Left hindlimb (tissue), 1 donor: Measurements from ENCODE around the gene UST.
"Not testable (repeated sequence)": the region's sequence is repeated elsewhere in the genome, so short reads cannot be mapped to it uniquely, and the experiment has no call there.

Experiments used
- DNase-seq: peaks from one replicate; pipeline ENCODE4 v3.0.0-alpha.2; 2018

The UST gene

DNA sequence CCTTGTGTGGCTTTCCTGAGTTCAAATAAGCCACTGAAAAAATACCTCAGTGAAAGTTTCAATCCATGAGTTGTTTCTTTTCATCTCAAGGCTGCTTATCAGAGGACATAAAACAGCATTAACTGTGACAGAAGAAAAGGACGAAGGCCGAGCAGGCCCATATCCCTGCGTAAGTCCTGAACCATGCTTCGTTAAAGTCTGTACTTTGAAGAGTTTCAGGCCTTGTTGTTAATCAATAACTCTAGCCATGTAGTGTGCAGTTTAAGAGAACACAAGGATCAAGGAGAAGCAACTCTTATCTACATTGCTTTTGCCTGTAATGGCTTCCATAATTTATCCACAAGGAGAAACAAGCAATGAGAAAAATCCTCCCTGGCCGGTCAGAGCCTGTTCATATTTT, 165.4 kb downstream of the UST start:
- no peak for DNase-seq

DNA sequence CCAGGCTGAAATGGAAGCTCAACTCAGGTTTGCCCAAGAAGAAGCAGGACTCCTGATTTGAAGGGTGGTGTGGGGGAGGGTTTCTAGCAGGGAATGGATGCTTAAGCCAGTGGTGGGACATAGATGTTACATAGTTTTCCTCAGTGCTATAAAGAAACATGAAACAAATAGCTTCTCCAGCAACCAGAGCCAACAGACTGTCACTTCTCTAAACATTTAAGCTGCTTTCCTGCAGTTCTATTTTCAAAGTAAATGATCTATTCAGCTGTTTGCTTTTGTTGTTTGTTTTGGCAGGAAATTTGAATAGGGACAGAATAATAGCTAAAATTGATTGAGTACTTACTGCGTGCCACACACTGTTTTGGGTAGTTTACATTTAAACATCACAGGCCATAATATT, 169.0 kb downstream of the UST start:
- DNase-seq = no peak

DNA sequence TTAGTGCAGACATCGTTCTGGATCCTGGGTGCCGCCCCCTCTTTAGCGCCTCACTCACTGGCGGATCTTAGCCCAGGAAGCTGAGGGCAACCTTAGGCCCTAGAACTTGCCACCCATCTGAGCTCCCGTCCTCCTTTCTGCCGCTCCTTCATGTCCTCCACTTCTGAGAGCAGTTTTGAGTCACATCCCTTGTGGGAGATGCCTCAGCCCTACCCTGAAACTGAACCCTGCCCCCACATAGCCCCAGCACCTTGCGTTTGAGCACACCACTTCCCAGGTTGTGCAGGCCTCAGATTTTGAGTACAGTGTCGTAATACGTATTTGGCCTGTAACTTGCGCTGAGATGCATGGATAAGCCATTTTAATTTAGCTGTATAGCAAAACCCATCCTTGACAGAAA, 169.7 kb downstream of the UST start:
- not testable (repeated sequence) for DNase-seq

DNA sequence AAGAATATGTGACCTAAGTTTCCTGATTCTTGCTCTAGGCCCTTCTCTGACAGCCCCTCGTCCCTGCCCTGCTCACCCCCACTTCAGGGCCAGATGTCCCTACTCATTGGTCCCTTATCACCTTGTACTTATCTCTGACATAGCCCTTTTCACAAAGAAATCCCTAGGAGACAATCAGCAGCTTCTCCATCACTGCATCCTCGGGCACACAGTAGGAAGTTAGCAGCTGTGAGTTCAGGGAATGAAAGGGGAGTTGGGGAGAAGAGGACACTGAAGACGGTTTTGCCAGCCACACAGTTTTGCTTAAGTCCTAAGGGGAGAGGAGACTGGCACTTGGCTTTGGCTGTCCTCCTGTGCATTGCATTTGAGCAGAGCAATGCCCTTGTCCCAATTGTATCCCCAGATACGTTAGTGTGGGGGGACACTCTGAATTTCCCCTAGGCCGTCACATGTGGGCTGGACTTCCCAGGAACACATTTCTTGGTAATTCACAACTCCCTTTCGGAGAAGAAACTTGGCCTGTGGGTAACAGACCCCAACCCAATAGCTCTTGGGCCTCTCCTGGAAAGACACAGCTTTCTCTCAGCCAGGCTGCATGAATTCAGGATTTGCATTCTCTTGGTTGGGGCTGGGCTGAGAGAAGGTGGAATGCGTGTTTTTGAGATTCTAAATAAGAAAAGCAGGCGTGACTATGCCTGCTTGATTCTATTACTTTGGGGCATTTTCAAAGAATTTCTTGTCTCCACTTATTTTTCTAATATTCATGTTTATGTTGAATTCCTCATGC, 177.6 kb downstream of the UST start:
- DNase-seq = no peak

DNA sequence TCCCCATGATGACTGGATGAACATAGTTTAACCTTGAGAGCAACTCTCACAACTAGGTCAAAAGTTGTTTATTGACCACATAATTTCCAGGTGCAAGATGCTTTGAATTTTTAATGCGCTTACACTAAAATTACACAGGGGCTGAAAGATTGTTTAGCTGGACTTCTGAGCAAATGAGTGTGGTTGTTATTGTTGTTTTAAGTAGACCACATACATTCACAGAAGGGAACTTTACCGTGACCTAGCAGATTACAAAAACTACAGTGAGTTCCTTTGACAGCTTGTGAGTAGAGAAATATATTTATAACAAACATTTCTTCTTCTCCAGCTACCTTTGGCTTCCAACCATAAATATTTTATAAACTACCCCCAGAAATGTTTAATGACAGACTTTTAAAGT, 178.9 kb downstream of the UST start:
- no peak for DNase-seq

DNA sequence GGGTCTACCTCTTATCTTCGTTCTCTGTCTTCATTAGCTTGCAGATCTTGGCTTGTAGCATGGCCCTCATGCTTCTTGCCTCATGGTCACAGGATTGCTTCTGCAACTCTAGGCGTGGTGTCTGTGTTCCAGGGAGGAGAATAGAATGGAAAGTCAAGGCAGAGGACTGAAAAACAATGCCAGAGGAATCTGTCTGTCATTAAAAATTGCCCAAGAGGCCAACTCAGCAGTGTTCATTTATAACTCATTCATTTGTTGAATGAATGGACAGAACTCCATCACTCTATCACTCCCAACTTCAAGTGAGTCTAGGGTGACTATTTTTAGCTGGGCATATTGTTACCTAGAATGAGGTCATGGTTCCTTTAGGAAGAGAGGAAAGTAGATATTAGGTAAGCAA, 179.6 kb downstream of the UST start:
- no peak for DNase-seq

DNA sequence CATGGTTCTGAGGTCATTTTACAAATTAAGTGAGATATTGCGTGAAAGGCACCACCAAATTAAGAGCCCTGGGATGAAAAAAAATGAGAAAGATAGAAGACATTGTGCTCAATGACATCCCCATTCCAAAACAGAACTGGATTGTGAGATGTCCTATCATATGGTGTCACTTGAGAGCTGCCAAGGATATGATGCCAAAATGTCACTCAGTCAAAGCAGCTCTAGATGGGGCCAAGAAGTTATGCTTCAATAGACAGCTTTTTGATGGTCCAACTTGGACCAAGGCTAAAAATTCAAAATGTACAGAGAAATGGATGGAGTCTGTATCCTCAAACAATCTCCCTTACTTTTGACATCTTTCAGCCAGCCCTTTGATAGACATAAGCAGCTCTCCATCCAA, 180.8 kb downstream of the UST start:
- DNase-seq = no peak

DNA sequence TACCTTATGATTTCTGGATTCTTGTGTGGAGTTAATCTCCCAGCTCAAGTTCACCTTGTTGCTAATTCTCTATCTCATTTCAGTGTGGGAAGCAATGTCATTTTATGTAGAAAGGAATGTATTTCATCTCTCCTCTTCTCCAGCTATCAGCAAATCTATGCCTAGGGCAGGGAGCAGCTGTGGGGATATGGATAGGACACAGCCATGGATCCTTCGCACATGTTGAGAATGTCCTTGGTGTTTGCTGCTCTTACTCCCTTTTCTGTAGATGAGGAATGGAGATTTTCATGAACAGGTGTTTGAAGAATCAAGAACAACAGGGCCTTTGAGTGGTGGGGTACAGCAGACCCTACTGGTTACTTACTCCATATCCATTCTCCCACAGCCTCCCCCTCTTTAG, 182.0 kb downstream of the UST start:
- no peak for DNase-seq

DNA sequence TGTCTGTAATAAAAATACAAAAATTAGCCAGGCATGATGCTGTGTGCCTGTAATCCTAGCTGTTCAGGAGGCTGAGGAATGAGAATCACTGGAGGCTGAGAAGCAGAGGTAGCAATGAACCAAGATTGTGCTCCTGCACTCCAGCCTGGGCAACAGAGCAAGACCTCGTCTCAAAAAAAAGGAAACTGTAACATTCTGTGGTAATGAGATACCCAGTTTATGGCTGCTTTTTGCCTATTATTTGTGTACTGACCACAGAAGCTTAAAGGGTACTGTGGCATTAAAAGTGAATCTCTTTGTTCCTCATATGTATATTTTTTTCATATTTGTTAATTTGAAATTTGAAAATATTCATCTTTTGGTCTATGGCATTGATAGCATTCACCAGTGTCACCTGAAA, 185.4 kb downstream of the UST start:
- no peak for DNase-seq

DNA sequence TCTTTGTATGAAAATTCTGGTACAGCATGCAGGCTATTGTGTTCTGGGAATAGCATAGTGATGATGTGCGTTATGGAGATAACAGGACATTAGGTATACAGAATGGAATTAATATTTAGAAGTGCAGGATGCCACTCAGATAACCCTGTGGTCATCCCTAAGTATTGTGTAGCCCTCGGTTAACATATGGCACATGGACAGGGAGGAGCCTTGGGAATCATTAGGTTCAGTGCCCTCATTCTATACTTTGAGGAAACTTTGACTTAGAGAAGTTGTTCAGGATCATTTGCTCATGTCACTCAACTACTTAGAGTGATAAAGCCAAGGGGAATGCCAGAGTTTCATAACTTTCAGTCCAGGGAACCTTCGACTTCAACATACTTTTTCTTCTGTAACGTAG, 185.9 kb downstream of the UST start:
- no peak for DNase-seq

DNA sequence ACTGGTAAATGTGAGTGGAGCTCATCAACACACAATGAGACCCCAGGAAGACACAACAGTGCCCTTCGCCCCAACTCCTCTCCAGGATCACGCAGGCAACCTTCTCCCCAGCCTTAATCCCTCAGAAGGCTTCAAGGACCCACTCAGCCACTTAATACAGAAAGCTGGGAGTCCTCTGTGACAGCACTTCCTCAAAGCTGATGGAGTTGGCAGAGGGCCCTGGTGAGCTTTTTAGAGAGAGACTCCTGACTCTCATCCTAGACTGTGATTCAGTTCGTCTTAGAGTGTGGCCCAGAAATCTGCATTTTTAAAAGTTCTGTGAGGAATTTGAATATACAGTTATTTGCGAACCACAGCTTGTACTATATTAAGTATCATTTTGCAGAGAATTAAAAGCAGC, 187.7 kb downstream of the UST start:
- peak; percentile 61 for DNase-seq

DNA sequence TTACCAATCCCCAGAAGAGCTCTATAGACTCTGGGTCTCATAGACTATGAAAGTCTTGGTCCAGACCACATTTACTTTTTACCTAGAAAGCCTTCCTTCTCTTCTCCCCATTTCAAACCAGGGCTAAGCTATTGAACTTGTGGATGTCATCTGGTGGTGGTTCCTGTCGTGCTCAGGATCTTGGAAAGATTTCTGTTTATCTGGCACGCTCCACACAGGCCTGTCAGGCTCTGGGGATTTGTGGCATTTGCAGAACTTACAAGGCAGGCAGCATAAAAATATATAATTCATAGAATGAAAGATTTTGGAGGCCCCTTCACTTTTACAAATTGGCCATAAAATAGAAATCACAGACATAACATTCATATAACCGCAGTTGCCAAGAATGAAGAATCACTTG, 188.1 kb downstream of the UST start:
- DNase-seq = peak; percentile 44

DNA sequence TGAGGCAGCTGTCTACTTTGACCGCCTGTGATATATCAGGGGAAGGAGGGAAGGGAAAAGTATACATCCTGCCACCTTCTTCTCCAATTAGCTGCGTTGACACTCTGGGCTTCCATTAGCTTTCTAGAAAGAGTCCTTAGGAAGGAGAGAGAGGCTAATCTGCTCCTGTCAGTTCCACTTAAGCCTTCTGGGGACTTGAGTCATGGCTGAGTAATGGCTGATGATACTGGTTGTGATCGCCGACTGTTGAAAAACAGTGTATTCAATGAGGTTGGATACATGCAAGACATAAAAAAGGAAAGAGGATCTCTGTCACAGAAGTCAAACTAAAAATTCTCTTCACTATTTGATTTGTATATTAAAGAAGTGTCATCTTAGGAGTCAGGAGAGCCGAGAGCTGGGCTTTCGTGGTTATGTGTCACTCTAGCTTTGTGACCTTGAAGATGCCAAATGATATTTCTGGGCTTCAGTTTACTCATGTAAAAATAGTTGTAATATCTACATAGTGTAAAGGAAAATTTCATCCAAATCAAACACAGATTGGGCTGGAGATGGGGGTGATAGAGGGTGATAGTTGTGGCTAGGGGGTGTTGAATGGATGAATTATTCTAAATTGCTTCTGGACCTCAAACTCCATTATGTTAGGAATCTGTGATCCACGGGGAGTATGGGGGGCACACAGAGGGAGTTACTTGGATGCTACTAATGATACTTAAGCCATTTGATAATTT, 189.0 kb downstream of the UST start:
- DNase-seq = no peak

DNA sequence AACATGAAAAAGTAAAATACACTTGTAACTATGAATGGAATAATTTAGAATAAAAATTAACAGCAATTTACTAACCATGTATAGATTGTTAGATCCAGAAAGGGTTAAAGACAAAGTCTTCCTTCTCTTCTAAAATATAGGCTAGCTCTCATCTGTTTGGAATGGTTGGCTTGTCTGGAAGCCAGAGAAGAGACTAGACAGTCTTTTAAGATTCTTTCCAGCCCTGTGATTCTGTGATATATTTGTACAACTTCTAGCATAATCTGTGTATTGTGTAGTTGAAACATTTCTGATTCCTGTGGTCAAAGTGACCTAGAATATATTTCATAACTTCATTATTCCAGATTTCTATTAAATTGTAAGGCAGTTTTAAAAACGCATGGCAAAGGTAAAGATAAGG, 196.6 kb downstream of the UST start:
- DNase-seq = no peak

DNA sequence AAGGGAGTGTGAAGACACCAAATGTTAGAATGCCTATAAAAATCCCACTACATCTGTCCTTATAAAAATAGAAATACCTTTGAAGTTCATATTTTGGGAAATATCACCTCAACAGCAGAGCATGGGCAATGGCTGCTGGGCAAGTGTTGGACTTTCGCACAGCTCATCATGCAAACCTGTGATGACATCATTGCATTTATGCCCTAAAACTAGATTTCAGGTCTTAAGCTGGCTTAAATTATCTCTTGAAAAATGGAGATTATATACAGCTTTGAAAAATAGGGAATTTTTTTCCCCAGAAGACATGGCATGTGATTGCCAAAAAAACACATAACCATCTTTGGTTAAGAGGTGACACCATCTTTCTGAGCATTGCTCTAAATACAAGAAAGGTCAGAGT, 197.8 kb downstream of the UST start:
- no peak for DNase-seq

DNA sequence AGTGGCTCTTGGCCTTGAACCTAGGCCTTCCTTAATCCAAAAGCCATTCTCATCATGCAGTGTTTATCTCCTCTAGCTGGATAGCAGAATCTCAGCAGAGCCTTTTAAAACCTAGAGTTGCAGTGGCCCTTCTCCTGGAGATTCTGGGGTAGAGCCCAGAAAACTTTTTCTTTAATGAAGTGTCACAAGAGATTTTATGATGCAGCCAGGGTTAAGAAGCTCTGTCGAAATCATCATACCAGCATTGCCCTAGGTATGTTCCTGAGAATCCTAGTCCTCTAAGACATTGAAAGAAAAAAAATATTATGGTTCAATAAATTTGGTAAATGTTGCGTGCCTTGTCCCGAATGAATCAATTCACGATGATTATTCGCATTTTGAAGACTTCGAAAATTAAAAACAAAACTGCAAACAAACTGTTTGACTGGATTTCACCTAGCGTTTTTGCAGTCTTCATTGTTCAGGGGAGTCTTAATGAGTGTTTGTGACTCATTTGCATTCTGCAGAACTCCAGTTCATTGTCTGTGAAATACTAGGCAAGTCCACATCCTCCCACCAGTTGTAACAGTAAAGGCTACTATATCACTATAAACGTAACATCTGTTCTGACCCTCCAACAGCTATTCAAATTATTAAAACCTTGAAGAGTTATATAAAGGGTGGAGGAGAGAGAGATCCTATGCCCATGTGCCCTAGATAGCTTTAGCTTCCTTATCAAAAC, 198.6 kb downstream of the UST start:
- DNase-seq = no peak

DNA sequence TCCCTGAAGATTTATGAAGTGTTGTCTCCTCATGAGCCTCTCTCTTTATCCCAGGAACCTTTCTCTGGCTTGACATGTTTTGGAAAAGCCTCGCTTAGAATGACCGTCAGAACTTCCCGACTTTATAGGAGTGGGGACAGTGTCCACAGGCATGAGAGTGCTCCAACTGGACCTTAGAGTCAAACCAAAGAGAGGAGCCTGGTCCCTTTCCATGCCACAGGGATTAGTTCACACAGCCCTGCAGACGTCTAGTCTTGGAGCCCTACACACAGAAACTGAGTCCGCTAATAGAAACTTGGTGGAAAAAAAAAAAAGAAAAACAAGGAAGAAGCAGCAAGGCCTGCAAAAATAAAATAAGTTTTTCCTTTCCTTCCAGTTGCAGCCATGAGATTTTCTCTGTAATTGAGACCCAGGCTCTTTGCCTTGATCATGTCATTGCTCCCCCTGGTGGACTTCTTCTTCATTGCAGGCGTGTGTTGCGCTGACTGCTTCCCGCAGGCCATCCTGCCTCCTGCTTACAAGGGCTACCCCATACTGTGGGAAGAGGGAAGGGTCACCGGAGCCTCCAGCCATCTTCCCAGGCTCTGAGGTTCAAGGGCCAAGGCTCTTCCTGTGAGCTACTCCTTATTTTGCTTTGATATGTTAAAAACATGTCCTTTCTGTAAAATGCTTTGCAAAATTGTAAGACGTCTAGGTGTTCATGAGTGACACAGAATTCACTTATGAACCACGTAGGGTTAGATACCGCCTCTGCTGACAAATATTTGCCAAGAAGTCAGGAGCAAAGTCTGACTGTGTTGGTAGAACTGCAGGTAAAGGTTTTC, 201.0 kb downstream of the UST start:
- peak; percentile 86 for DNase-seq

DNA sequence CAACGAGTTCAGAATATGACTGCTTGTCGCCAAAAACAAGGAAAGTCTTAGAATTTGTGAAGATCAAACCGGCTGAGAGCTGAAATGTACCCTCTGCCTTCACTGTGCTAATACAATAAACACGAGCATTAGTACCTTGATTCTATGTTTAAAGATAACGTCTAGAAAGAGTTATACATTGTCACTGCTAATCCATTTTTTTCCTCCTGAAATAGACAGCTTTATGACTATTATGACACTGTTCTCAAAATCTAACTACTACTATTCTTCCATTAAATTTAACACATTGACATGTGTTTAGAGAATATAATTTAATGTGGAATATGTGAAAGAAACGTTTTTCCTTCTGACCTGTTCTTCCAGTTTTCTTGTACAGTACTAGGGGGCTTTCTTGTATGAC, 204.8 kb downstream of the UST start:
- no peak for DNase-seq

DNA sequence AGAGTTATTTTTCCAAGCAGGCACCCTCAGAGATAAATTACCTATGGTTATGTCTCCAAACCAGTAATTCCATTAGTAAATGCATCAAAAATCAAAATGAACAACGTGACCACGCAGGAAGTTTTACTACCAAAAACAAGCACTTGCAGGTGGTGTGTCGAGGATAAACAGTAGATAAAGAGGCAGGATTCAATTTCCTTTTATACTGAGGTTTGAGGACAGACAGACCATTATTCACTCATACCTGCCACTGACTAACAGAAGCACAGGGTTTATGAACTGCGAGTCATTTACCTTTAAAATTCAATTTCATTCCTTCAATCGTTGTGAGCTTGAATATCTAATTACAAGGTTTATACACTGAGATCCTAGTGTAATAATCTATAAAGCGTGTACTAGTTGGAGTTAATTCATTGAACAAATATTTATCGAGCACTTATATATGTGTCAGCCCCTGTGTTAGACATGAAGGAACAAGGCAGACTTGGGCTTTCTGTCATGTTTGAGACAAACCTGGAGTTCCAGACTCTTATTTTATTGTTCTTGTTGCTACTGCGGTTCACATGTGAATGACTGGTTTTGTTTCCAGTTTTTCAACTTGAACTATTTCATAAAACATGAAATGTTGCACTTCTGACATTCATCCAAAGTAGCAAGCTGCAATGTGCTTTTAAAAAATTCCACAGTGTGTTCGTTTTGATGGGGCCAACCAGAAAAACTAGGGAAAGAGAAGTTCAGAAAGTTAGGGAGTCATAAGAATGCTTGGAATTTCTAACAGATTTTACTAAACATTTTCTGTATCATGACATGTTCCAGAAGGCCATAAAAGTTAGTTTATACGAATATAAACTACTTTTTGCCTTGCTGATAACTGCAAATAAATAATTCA, 205.6 kb downstream of the UST start:
- no peak for DNase-seq

DNA sequence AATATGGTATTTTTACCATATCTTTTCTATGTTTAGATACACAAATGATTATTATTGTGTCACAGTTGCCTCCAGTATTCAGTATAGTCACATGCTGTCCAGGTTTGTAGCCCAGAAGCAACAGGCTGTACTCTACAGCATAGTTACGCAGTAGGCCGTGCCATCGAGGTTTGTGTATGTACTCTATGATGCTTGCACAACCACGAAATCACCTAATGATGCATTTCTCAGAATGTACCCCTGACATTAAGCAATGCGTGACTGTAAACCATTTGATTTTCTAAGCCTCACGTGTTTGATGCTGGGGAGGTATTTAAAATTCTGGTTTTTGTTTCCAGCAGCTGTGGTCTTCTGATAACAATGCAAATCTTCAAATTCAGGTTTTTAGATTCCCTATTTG, 207.6 kb downstream of the UST start:
- DNase-seq = no peak

DNA sequence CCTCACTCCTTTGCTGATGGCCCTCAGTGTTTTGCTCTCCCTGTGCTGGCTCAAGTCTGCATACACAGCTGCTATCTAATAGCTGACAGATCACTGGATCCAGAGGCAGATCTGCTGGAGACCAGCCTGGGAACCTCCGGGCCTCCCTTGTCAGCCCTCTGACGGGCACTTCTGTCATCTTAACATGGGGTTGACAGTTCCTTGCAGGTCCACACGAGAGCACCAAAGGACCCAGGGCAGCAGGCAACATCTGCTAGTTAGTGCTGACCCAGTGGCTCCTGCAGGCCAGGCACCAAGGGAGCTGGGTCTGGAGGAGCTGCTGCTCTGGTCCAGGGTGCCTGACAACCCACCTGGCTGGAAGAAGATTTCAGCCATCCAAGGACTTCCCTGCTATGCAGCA, 208.1 kb downstream of the UST start:
- DNase-seq = no peak

DNA sequence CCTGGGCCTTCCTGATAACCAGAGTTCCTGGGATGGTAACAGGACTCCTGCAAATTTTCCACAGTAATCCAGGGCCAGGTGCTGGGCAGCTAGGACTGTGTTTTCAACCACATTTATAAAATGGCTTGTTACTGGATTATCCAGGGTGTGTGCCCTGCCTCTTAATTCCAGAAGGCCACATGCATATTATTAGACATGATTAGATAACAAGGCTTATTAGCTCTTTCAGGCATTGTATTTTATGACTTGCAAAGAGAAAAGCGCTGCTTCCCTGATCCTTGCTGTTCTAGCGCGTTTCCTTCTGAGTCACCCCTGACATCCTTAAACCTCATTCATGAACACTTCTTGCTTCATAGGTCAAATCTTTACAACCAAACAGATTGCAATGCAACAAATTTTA, 208.6 kb downstream of the UST start:
- DNase-seq = no peak
